Hindlimb muscle (tissue), 1 donor: Measurements from ENCODE around the gene ALG14. TPM values are rescaled to one million over a fixed set of nuclear protein-coding genes. Genes with fewer than 3 reads are reported as not detected.
"Not testable (repeated sequence)": the region's sequence is repeated elsewhere in the genome, so short reads cannot be mapped to it uniquely, and the experiment has no call there.

Experiments used
- DNase-seq: peaks from one replicate; pipeline ENCODE4 v3.0.0-alpha.2; 2013
- polyA plus RNA-seq: library from polyadenylated mRNA; unstranded; fragments of 120-200 nt; gene quantifications from one replicate; pipeline ENCODE4 v1.2.1, GENCODE V29; 2013; ENCODE audit not compliant: insufficient read length

The ALG14 gene
- polyA plus RNA-seq, 1 donor: 5.5 TPM

- DNase-seq: no peak
Measured at GRCh38 chr1:95005584-95005983, 67.2 kb downstream of the ALG14 start.

GRCh38 chr1:95004013-95004412, 68.7 kb downstream of the ALG14 start:
- no peak for DNase-seq

- DNase-seq: no peak
Measured at GRCh38 chr1:95003433-95003738, 69.4 kb downstream of the ALG14 start.

- peak; percentile 86 for DNase-seq
Measured at GRCh38 chr1:95002540-95003432, 70.0 kb downstream of the ALG14 start.

- no peak for DNase-seq
Measured at GRCh38 chr1:95002164-95002539, 70.6 kb downstream of the ALG14 start.

- DNase-seq: peak; percentile 59
Measured at GRCh38 chr1:94999456-95000131, 73.2 kb downstream of the ALG14 start.

- no peak for DNase-seq
Measured at GRCh38 chr1:94998748-94999147, 74.0 kb downstream of the ALG14 start.

- DNase-seq: no peak
Measured at GRCh38 chr1:94998114-94998513, 74.6 kb downstream of the ALG14 start.

- DNase-seq: not testable (repeated sequence)
Measured at GRCh38 chr1:94995536-94995935, 77.2 kb downstream of the ALG14 start.

GRCh38 chr1:94994805-94995204, 77.9 kb downstream of the ALG14 start:
- no peak for DNase-seq

- DNase-seq: no peak
Measured at GRCh38 chr1:94993931-94994645, 78.7 kb downstream of the ALG14 start.

GRCh38 chr1:94992863-94993563, 79.7 kb downstream of the ALG14 start:
- no peak for DNase-seq

GRCh38 chr1:94992161-94992560, 80.6 kb downstream of the ALG14 start:
- no peak for DNase-seq

GRCh38 chr1:94989911-94990473, 82.8 kb downstream of the ALG14 start:
- no peak for DNase-seq

- no peak for DNase-seq
Measured at GRCh38 chr1:94989398-94989797, 83.4 kb downstream of the ALG14 start.

- DNase-seq: no peak
Measured at GRCh38 chr1:94988356-94988755, 84.4 kb downstream of the ALG14 start.

- no peak for DNase-seq
Measured at GRCh38 chr1:94986783-94987182, 86.0 kb downstream of the ALG14 start.

- DNase-seq: peak; percentile 62
Measured at GRCh38 chr1:94983171-94983739, 89.5 kb downstream of the ALG14 start.

- DNase-seq: peak; percentile 78
Measured at GRCh38 chr1:94982398-94982797, 90.4 kb downstream of the ALG14 start.

- DNase-seq: no peak
Measured at GRCh38 chr1:94981575-94981973, 91.2 kb downstream of the ALG14 start.

- DNase-seq: no peak
Measured at GRCh38 chr1:94980582-94981574, 91.9 kb downstream of the ALG14 start.
